Cardiac muscle cell (in vitro differentiated cells and primary cell): ENCODE results near the gene UGT1A3. TPM values are rescaled to one million over a fixed set of nuclear protein-coding genes. Genes with fewer than 3 reads are reported as not detected.

Experiments used
- DNase-seq, 2 donors: peaks; one replicate each; pipeline versions ENCODE4 v3.0.0 to v3.0.0-alpha.2; 2010 to 2017; ENCODE audit warnings: low read depth in 1 of 2, low spot score in 1 of 2
- H3K27ac ChIP-seq: fragments of 200-600 bp; sonication (generic); 2 replicates; pipeline ENCODE4 v1.5.1; 2016
- H3K27me3 ChIP-seq: fragments of 200-600 bp; sonication (generic); 2 replicates; pipeline ENCODE4 v1.6.0; 2016; ENCODE audit warnings: control low read depth
- H3K36me3 ChIP-seq: fragments of 200-600 bp; sonication (generic); 2 replicates; pipeline ENCODE4 v1.5.1; 2016; ENCODE audit warnings: control low read depth
- H3K4me1 ChIP-seq: fragments of 200-600 bp; sonication (generic); 2 replicates; pipeline ENCODE4 v1.8.1; 2017; ENCODE audit warnings: low read depth, mild to moderate bottlenecking, mixed run types
- H3K4me3 ChIP-seq: fragments of 200-600 bp; sonication (generic); 2 replicates; pipeline ENCODE4 v1.5.1; 2016; ENCODE audit warnings: mild to moderate bottlenecking
- H3K9me3 ChIP-seq: fragments of 200-600 bp; sonication (generic); 2 replicates; pipeline ENCODE4 v1.5.1; 2017; ENCODE audit warnings: low read depth, mild to moderate bottlenecking, control low read depth
- polyA plus RNA-seq: library from polyadenylated mRNA; unstranded; fragments of >200 nt; fragmentation: Nextera tagmentation; extraction: Ambion mirVana; gene quantifications from 2 replicates; pipeline ENCODE4 v1.2.1, GENCODE V29; 2016
- total RNA-seq: library from RNA; depleted of rRNA; stranded (reverse); fragments of >200 nt; gene quantifications from 2 replicates; pipeline ENCODE4 v1.2.3, GENCODE V29; 2016
- TF ChIP-seq, protein P1 (sequence below): IDR thresholded peaks from 2 replicates; pipeline ENCODE4 v1.5.1; 2012; ENCODE audit warnings: low read depth, mild to moderate bottlenecking, low read length

Gene UGT1A3
- total and polyA plus RNA-seq, 2 experiments from 2014 or later = not detected

DNA sequence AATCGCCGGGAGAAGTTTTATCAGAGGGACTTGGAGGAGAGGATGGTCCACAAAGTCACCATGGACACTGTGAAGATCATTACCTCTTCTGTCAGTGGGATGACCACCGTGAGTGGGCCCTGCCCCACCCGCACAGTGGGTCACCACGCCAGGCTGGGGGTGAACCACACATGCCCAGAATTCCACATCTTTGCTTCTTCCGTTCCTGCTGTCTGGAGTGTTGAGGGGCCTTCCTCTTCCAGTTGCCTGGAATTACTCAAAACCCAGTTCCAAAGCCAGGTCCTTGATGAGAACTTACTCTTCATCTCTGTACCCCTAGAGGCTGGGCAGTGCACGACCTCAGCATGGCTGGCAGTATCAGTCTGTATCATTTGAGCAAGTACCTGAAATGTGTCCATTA lies 71.4 kb downstream of the UGT1A3 start:
- Histone ChIP-seq H3K27ac (no peak overlapping the region), H3K4me1 (no peaks in the 10 kb centered on the region), H3K27me3 (no peaks in the 10 kb centered on the region), H3K4me3 (no peak overlapping the region), H3K9me3 (no peaks in the 10 kb centered on the region), H3K36me3 (no peaks in the 10 kb centered on the region)
- TF ChIP-seq, protein P1, sequence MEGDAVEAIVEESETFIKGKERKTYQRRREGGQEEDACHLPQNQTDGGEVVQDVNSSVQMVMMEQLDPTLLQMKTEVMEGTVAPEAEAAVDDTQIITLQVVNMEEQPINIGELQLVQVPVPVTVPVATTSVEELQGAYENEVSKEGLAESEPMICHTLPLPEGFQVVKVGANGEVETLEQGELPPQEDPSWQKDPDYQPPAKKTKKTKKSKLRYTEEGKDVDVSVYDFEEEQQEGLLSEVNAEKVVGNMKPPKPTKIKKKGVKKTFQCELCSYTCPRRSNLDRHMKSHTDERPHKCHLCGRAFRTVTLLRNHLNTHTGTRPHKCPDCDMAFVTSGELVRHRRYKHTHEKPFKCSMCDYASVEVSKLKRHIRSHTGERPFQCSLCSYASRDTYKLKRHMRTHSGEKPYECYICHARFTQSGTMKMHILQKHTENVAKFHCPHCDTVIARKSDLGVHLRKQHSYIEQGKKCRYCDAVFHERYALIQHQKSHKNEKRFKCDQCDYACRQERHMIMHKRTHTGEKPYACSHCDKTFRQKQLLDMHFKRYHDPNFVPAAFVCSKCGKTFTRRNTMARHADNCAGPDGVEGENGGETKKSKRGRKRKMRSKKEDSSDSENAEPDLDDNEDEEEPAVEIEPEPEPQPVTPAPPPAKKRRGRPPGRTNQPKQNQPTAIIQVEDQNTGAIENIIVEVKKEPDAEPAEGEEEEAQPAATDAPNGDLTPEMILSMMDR = no peak
- DNase-seq = no peak

- Histone ChIP-seq H3K4me3 (no peak overlapping the region), H3K4me1 (no peaks in the 10 kb centered on the region), H3K36me3 (no peaks in the 10 kb centered on the region), H3K27me3 (no peaks in the 10 kb centered on the region), H3K27ac (no peak overlapping the region), H3K9me3 (no peaks in the 10 kb centered on the region)
- TF ChIP-seq, protein P1 = no peak
- peak in 1 of 2 donors; percentile 32 for DNase-seq
These were observed 72.7 kb downstream of the UGT1A3 start for GRCh38 chr2:233801357-233802131.

DNA sequence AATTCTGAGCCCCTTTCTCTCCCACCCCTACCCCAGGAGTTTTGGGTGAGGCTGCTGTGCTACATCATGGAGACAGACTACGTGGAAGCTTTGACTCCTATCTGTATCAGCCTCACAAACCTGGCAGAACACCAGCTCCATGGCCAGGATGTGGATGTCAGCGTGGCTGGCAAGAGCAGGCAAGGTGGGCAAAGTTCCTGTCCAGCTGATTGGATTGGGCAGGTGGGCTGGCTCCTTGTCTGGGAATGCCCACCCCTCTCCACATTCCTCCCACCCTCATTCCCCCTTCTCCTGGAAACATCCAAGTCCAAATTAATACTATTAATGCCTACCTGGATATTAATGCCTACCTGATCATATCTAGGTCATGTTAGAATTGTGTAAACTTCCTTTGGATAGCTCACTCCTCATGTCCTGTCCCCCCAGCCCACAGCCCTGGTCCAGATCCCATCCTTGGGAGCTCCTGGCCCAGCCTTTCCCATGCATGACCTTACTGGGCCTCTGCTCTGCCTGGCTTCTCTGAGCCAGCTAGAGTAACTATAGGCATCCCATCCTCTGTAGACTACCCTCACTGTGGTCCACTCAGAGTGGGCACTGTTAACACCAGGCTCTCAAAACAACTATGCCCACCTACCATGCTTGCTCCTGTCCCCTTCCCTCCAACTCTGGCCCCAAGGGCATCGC lies 73.4 kb downstream of the UGT1A3 start:
- H3K4me1 ChIP-seq = no peaks in the 10 kb centered on the region
- TF ChIP-seq, protein P1 = no peak

DNA sequence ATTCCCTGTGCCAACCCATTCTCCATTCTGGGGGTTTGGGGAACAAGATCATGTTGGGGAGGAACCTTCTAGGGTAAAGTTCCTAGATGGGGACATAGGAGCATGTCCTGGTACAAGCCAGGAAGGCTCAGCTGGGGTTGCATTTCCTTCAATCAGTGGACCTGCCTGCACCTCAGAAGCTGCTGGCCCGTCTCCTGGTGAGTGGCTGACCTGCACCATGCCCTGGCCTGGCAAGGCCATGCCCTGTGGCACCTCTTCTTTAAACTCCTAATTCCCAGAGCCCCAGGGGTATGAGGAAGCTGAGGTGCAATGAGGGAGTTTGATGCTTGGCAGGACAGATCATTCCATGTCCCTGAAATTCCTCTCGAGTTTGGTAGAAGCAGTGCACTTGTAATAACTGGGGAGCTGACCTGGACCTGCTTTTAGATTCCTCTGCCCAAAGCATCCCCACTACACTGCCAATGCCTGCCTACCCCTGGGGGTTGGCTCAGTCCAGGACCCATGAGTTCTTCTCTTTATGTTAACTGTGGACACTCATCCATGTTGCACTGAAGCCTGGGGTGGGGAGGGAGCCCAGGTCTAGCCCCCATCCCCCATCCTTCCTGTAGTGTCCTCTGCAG lies 74.6 kb downstream of the UGT1A3 start:
- Histone ChIP-seq H3K9me3 (no peaks in the 10 kb centered on the region), H3K27me3 (no peaks in the 10 kb centered on the region), H3K27ac (no peak overlapping the region), H3K36me3 (no peaks in the 10 kb centered on the region), H3K4me1 (no peaks in the 10 kb centered on the region), H3K4me3 (no peak overlapping the region)
- no peak for DNase-seq
- TF ChIP-seq, protein P1 = no peak

More for the DNA sequence above, 73.4 kb downstream of the UGT1A3 start:
- Histone ChIP-seq H3K27ac (no peak overlapping the region), H3K36me3 (no peaks in the 10 kb centered on the region), H3K4me3 (no peak overlapping the region), H3K9me3 (no peaks in the 10 kb centered on the region), H3K27me3 (no peaks in the 10 kb centered on the region)
- DNase-seq = no peak

DNA sequence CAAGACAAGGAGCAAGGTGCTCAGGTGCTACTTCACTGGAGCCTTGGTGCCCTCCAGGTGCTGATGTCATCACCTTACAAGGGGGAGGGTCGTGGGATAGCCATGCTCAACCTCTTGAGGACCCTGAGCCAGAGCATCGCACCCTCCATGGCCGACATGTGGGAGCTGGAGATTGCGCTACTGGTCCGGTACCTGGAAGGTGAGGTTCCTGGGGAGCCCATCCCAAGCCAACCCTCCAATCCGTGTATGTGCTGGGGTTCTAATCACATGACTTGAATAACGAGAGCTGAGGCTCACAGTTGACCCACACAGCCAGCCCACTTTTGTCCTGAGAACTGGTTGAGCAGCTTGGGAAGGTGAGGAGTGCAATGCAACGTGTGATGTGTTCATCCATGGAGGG lies 75.2 kb downstream of the UGT1A3 start:
- Histone ChIP-seq H3K36me3 (no peaks in the 10 kb centered on the region), H3K27ac (no peak overlapping the region), H3K4me3 (no peak overlapping the region), H3K4me1 (no peaks in the 10 kb centered on the region), H3K9me3 (no peaks in the 10 kb centered on the region), H3K27me3 (no peaks in the 10 kb centered on the region)
- no peak for DNase-seq
- TF ChIP-seq, protein P1 = no peak
